GM19043 (cell line): ENCODE measurements around the gene ZNF423.
"Not testable (repeated sequence)": the region's sequence is repeated elsewhere in the genome, so short reads cannot be mapped to it uniquely, and the experiment has no call there.

Source experiments
- ATAC-seq: cut with Tn5 transposase; IDR thresholded peaks from one replicate; pipeline ENCODE4 v1.9.1; 2021; ENCODE audit warnings: low read depth; ENCODE audit not compliant: unreplicated experiment

Gene ZNF423

GRCh38 chr16:49874613-49875237, 18.8 kb upstream of the ZNF423 start:
- no peak for ATAC-seq

DNA sequence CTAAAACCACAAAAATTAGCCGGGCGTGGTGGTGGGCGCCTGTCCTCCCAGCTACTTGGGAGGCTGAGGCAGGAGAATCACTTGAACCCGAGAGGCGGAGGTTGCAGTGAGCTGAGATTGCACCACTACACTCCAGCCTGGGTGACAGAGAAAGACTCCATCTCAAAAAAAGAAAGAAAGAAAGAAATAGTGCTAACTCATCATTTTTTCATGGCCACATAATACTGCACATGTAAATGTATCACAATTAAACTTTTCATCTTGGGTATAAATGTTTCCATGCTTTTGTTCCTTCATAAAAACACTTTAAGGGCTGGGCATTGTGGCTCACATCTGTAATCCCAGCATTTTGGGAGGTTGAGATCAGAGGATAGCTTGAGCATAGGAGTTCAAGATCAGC, 15.9 kb upstream of the ZNF423 start:
- not testable (repeated sequence) for ATAC-seq

GRCh38 chr16:49869731-49870130, 13.8 kb upstream of the ZNF423 start:
- no peak for ATAC-seq

- ATAC-seq, result no peak
Measured at GRCh38 chr16:49867796-49868668, 12.1 kb upstream of the ZNF423 start.

DNA sequence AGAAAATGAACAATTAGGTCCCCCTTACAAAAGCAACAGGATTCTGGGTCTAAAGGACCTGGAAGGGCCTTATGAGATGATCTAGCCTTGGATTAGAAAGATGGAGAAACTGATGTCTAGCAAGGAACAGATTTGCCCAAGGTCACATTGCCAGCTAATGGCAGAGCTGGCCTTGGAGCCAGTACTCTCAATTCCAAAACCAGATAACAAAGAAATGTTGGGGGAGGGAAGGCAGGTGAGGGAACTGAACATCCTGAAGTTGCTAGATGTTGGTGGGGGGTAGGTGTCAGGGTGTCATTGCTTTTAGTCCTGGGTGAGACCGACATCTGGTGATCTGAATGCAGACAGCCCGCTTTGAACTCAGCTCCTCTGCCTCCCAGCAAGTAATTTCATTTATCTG, 11.3 kb upstream of the ZNF423 start:
- ATAC-seq, result no peak

- no peak for ATAC-seq
Measured at GRCh38 chr16:49866595-49867071, 10.7 kb upstream of the ZNF423 start.

GRCh38 chr16:49862694-49863093, 6.8 kb upstream of the ZNF423 start:
- no peak for ATAC-seq

GRCh38 chr16:49861299-49861698, 5.4 kb upstream of the ZNF423 start:
- no peak for ATAC-seq

DNA sequence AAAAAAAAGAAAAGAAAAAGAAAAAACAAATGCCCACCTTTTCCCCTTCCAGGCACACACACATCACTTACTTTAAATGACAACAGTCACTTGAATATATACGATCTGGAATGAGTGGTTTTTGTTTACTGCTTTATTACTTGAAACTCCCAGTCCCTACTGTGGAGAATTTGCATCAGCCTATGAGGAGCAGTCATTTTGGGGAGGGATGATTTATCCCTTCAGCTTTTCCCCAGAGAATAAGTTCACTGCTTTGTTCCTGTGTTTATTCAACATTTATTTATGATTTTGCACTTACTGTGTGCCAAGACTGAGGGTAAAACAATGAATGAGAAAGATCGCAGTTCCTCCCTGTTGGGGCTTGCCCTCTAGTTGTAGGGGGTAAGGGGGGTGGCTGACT, 4.7 kb upstream of the ZNF423 start:
- ATAC-seq, result no peak

DNA sequence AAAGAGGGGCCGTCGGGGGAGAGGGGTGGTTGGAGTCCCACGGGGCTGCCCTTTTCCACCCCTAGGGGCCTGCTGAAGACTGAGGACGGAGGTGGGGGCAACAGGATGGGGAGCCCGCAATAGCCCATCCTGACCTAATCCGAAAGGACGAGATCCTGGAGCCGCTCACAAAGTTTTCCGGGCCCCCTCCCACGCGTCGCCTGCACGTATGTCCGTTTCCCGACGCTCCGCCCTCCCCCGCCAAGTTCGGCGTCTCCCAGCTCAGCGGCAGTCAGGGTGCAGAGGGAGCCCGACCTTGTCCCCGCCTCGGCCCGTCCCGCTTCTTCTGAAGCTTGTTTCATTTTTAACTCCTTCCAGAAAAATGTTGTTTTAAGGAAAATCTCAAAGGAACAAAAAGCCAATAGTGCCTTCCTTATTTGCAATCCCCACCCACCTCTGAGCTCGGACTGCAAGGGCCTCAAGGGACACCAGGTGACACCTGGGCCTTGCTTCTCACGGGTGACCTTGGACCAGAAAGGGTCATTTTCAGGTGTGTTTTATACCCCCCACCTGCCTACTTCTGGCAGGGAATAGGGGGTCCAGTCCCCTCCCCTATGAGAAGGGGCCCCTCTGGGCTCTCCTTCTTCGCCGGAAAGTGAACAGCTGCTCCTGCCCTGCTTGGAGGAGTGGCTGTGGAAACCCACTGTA, 3.4 kb upstream of the ZNF423 start:
- no peak for ATAC-seq

GRCh38 chr16:49858200-49859124, 2.5 kb upstream of the ZNF423 start:
- ATAC-seq, result no peak

DNA sequence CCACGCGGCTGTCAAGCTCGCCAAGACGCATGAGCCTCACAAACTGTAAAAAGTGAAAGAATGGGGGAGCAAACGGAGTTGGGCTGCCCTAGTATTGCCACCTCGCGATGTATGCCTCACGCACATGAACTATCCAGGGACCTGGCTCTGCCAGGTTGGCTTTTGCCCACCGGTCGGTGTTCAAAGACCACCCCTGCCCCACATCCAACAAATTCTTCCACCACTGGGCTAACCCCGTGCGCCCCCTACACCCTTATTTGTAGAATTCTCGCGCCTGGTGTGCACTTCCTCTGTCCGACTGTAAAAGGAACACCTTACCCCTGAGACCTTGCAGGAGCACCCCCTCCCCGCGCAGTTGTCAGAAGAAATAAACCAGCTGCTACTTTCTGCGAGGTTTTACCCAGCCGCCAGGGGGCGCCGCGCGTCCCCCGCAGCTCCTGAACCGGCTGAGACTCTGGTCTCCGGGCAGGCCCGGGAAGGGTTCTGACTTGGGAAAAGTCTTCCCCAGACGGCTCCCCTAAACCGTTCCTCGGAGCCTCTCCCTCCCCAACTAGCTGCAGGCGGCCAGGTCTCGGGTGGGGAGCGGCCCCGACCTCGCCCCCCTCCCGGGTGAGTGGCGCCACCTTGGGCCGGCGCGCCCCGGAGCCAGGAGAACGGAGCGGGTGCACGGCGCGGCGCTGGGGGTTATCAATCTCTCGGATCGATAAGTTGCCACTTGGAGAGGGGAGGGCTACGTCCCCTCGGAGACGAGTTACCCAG, 1.7 kb upstream of the ZNF423 start:
- no peak for ATAC-seq

- ATAC-seq, result no peak
Measured at GRCh38 chr16:49856672-49857330, 889 bp upstream of the ZNF423 start.

DNA sequence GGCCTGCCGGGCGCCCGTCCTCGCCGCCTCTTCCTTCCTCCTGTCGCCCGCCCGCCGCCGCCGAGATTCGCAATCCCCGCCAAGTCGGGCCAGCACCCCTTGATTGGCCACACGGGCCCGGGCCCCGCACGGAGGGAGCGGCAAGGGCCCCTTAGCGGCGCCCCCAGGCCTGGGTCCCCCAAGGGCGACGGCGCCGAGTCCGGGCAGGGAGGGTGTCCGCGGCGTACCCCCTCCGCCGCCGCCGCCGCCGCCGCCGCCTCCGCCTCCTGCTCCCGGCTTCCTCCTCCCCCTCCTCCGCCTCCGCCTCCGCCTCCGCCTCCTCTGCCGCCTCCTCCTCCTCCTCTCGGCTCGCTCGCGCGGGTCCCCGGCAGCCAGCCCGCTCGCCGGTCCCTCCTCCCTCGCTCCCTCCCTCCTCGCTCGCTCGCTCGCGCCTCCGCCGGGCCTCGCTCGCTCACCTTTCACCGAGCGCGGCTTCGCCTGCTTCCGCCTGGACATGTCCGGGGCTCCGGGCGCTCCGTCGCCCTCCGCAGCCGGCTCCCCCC, 561 bp downstream of the ZNF423 start:
- peak; percentile 72 for ATAC-seq

- ATAC-seq, result peak; percentile 9
Measured at GRCh38 chr16:49854796-49855203, 1.1 kb downstream of the ZNF423 start.

GRCh38 chr16:49854188-49854795, 1.6 kb downstream of the ZNF423 start:
- no peak for ATAC-seq

DNA sequence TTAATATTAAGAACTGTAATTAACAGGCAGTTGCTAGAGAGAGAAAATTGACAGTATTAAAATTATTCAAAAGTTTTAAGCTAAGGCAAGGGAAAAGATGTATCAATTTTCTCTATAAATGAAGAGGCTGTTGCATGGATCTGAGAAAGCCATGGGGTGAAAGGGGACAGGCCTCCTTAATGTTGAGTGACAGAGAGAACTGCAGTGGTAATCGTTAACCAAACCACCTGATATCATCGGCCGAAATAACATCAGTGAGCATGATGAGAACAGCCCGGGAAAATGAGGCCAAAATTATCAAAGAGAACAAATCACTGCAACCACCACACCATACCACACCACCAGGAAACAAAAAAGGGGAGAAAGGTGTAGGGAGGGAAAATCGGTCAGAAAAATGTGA, 3.6 kb downstream of the ZNF423 start:
- no peak for ATAC-seq

- ATAC-seq, result no peak
Measured at GRCh38 chr16:49851468-49851787, 4.5 kb downstream of the ZNF423 start.
